Erythroblast (primary cell): Measurements from ENCODE around the gene TGFBR1.

Source experiments
- GATA1 ChIP-seq: IDR thresholded peaks from 2 replicates; pipeline ENCODE4 v1.6.1; 2011; ENCODE audit warnings: low read depth, mild to moderate bottlenecking, control low read depth, low read length, moderate library complexity
- POLR2A ChIP-seq: IDR thresholded peaks from 2 replicates; pipeline ENCODE4 v1.6.1; 2011; ENCODE audit warnings: mild to moderate bottlenecking, low read length

DNA sequence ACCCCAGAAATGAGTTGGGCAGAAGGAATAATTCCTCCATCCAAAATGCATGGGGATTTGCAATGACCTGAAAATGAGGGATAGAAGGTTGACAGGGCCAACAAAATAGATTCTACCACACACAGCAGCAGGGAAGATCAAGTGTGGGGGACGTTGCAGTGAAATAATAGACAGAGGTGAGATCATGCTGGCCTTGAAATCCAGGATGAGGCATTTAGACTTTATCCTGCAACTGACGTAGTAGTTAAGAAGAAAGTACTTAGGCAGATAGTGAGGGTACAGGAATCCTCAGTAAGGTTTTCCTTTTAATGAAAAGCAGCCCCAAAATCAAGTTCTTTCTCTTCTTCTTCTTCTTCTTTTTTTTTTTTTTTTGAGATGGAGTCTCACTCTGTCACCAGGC is 31.6 kb upstream of the TGFBR1 start:
- TF ChIP-seq POLR2A (no peak), GATA1 (no peak)
